Osteoblast (primary cell): ENCODE results near the gene ABCB4. TPM values are rescaled to one million over a fixed set of nuclear protein-coding genes. Genes with fewer than 3 reads are reported as not detected.

Experiments used
- DNase-seq: peaks from one replicate; pipeline ENCODE4 v3.0.0; 2011; ENCODE audit warnings: low spot score, mixed read lengths; ENCODE audit not compliant: insufficient read length; ENCODE audit errors: missing footprints
- H2AFZ ChIP-seq: 2 replicates; pipeline ENCODE4 v1.6.0; 2011; ENCODE audit warnings: mild to moderate bottlenecking, low read length
- H3K27ac ChIP-seq: 2 replicates; pipeline ENCODE4 v1.5.1; 2011; ENCODE audit warnings: mild to moderate bottlenecking, low read depth, low read length, moderate library complexity
- H3K27me3 ChIP-seq: 2 replicates; pipeline ENCODE4 v1.6.0; 2012; ENCODE audit warnings: mild to moderate bottlenecking, control low read depth, inconsistent platforms, low read length, moderate library complexity; ENCODE audit not compliant: insufficient read depth
- H3K36me3 ChIP-seq: 2 replicates; pipeline ENCODE4 v1.5.1; 2011; ENCODE audit warnings: mild to moderate bottlenecking, low read length, control low read depth, moderate library complexity; ENCODE audit not compliant: insufficient read depth
- H3K4me1 ChIP-seq: 2 replicates; pipeline ENCODE4 v1.5.1; 2011; ENCODE audit warnings: mild to moderate bottlenecking, low read length, control low read depth, moderate library complexity; ENCODE audit not compliant: insufficient read depth
- H3K4me2 ChIP-seq: 2 replicates; pipeline ENCODE4 v1.6.0; 2011; ENCODE audit warnings: mild to moderate bottlenecking, low read length; ENCODE audit not compliant: insufficient read depth
- H3K4me3 ChIP-seq: fragments of 200-600 bp; sonication (generic); 3 replicates; pipeline ENCODE4 v1.5.1; 2012; ENCODE audit warnings: mild to moderate bottlenecking, low read length, inconsistent platforms; ENCODE audit not compliant: insufficient read depth
- H3K79me2 ChIP-seq: 2 replicates; pipeline ENCODE4 v1.6.0; 2012; ENCODE audit warnings: mild to moderate bottlenecking, low read length, control low read depth, inconsistent platforms; ENCODE audit not compliant: insufficient read depth
- H3K9me3 ChIP-seq: 2 replicates; pipeline ENCODE4 v1.5.1; 2011; ENCODE audit warnings: low read depth, low read length, control low read depth
- H4K20me1 ChIP-seq: 2 replicates; pipeline ENCODE4 v1.6.0; 2012; ENCODE audit warnings: mild to moderate bottlenecking, low read length, control low read depth; ENCODE audit not compliant: insufficient read depth
- CTCF ChIP-seq: IDR thresholded peaks from 2 replicates; pipeline ENCODE4 v1.5.1; 2011; ENCODE audit warnings: mild to moderate bottlenecking, low read depth, low read length, moderate library complexity; ENCODE audit errors: extremely low read depth
- total RNA-seq: library from RNA; depleted of rRNA; stranded (reverse); fragments of >200 nt; gene quantifications from 2 replicates; pipeline ENCODE4 v1.2.3, GENCODE V29; 2012

The ABCB4 gene
- total RNA-seq, 1 donor: 0.36 TPM

GRCh38 chr7:87359366-87359765, 116.1 kb downstream of the ABCB4 start:
- H3K4me3 ChIP-seq: no peak overlapping the region
- TF ChIP-seq CTCF: no peak
- H3K27me3 ChIP-seq: no peaks in the 10 kb centered on the region
- H3K4me1 ChIP-seq: peaks cover 9% of the 10 kb centered on the region
- H3K4me2 ChIP-seq: no peak overlapping the region
- no peaks in the 10 kb centered on the region for H3K79me2 ChIP-seq
- no peak overlapping the region for H3K27ac ChIP-seq
- no peaks in the 10 kb centered on the region for H4K20me1 ChIP-seq
- H3K9me3 ChIP-seq: no peaks in the 10 kb centered on the region
- H2AFZ ChIP-seq: no peak overlapping the region
- H3K36me3 ChIP-seq: peaks cover 17% of the 10 kb centered on the region
- no peak for DNase-seq

- no peak for TF ChIP-seq CTCF
- Histone ChIP-seq H3K27ac (no peak overlapping the region), H3K4me1 (peaks cover 4% of the 10 kb centered on the region), H2AFZ (no peak overlapping the region), H3K4me2 (no peak overlapping the region), H3K9me3 (peaks cover 2% of the 10 kb centered on the region), H3K27me3 (no peaks in the 10 kb centered on the region), H3K4me3 (no peak overlapping the region), H3K36me3 (peaks cover 28% of the 10 kb centered on the region), H4K20me1 (no peaks in the 10 kb centered on the region), H3K79me2 (no peaks in the 10 kb centered on the region)
- no peak for DNase-seq
These were observed 119.0 kb downstream of the ABCB4 start for GRCh38 chr7:87356448-87356847.

GRCh38 chr7:87354749-87355148, 120.7 kb downstream of the ABCB4 start:
- TF ChIP-seq CTCF: no peak
- Histone ChIP-seq H3K4me2 (no peak overlapping the region), H3K4me1 (peaks cover 4% of the 10 kb centered on the region), H3K9me3 (peaks cover 2% of the 10 kb centered on the region), H3K36me3 (peaks cover 34% of the 10 kb centered on the region), H3K4me3 (no peak overlapping the region), H3K27me3 (no peaks in the 10 kb centered on the region), H2AFZ (no peak overlapping the region), H3K79me2 (no peaks in the 10 kb centered on the region), H4K20me1 (no peaks in the 10 kb centered on the region), H3K27ac (no peak overlapping the region)
- DNase-seq: no peak

Other genes starting within 250 kb of the ABCB4 start
- gene CROT, start 130.0 kb downstream of the ABCB4 start, total RNA-seq: 14.8 and 20.0 TPM in 2 replicates
- gene ABCB1, start 125.2 kb upstream of the ABCB4 start, total RNA-seq: not detected in 2 replicates
- gene RUNDC3B, start 152.7 kb upstream of the ABCB4 start, total RNA-seq: under 0.01 and 0.29 TPM in 2 replicates